ENCODE measurements around the gene NLGN1. TPM values are rescaled to one million over a fixed set of nuclear protein-coding genes. Genes with fewer than 3 reads are reported as not detected.

Gene NLGN1
- total and polyA plus RNA-seq, 2 of the 13 experiments (the other 11 are each of a cell fraction or from before 2014, with no cell fraction given) = not detected

- TF ChIP-seq ZNF17 (CRISPR knock-in tag; IDR thresholded peaks at IDR 0.05) = no peak
- TF ChIP-seq IRF2 (CRISPR knock-in tag; IDR thresholded peaks at IDR 0.05) = no peak
- no peak for TF ChIP-seq ZSCAN31 (CRISPR knock-in tag; IDR thresholded peaks at IDR 0.05; ENCODE audit: low read depth)
- no peak for TF ChIP-seq ZNF644 (CRISPR knock-in tag; IDR thresholded peaks at IDR 0.05; ENCODE audit: low read depth)
- TF ChIP-seq HOXD1 (CRISPR knock-in tag; IDR thresholded peaks at IDR 0.05) = no peak
- no peak for TF ChIP-seq ZNF605 (CRISPR knock-in tag; IDR thresholded peaks at IDR 0.05)
- no peak for TF ChIP-seq MEIS2 (CRISPR knock-in tag; IDR thresholded peaks at IDR 0.05)
- no peak for TF ChIP-seq ATF7-NPFF (CRISPR knock-in tag; IDR thresholded peaks at IDR 0.05; ENCODE audit: low read depth)
- no peak for TF ChIP-seq DMTF1 (CRISPR knock-in tag; IDR thresholded peaks at IDR 0.05)
Observed at GRCh38 chr3:173841334-173841733, 443.8 kb downstream of the NLGN1 start (continued).

DNA sequence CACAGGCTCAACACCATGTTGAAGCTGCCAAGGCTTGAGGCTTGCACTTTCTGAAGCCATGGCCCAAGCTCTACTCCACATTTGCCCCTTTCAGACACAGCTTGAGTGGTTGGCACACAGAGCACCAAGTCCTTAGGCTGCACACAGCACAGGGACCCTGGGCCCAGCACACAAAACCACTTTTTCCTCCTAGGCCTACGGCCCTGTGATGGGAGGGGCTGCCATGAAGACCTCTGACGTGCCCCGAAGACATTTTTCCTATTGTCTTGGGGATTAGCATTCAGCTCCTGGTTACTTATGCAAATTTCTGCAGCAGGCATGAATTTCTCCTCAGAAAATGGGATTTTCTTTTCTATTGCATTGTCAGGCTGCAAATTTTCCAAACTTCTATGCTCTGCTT, 445.5 kb downstream of the NLGN1 start:
- BruUV-seq (replicated peaks) = no TSS peak
- no peaks in the 10 kb centered on the region for H3K27me3 ChIP-seq (ENCODE audit: control insufficient read depth in 1 of 2, insufficient read depth in 2 of 2, low read length in 2 of 2)
- WGBS (ENCODE audit: low lambda C conversion rate) = 13% methylated on average over 2 of the region's 3 CpGs
- POLR2A ChIA-PET = no interaction called here
- H3K9me3 ChIP-seq (ENCODE audit: low read length) = no peaks in the 10 kb centered on the region
- in situ Hi-C loops (cut with HindIII; ENCODE audit: extremely low pct_ligation_motif_present, low pct_unique_long_range_greater_than_20kb) (no loop called here), intact Hi-C loops (cut with micrococcal nuclease; ENCODE audit: unreplicated experiment) (no loop called here)
- no peak overlapping the region for H3K9ac ChIP-seq (ENCODE audit: insufficient read depth, low read depth, low read length)
- CTCF ChIA-PET (ENCODE audit: low intra/inter-chr PET ratio, low total read pairs) = no interaction called here
- no peak overlapping the region for H3K4me2 ChIP-seq (ENCODE audit: low read depth, low read length)
- ATAC-seq (no peak), DNase-seq (ENCODE audit: low spot score) (no peak), FAIRE-seq (no peak)
- no peak for TF ChIP-seq CENPBD1 (CRISPR knock-in tag; IDR thresholded peaks at IDR 0.05; ENCODE audit: borderline replicate concordance, low read depth)
- no peak for TF ChIP-seq PBX3 (CRISPR knock-in tag; IDR thresholded peaks at IDR 0.05; ENCODE audit: borderline replicate concordance)
- TF ChIP-seq ZFYVE20 (CRISPR knock-in tag; IDR thresholded peaks at IDR 0.05; ENCODE audit: borderline replicate concordance, low read depth) = no peak
- TF ChIP-seq IKZF1 (IDR thresholded peaks at IDR 0.05) = no peak
- no peak for TF ChIP-seq ZNF232 (CRISPR knock-in tag; IDR thresholded peaks at IDR 0.05; ENCODE audit: borderline replicate concordance)
- no peak for TF ChIP-seq MAFK (conservative IDR thresholded peaks at IDR 0.05 in 1 of 2, IDR thresholded peaks at IDR 0.05 in 1 of 2; ENCODE audit: low read length in 2 of 2)
- TF ChIP-seq GABPA (IDR thresholded peaks at IDR 0.05; ENCODE audit: low read depth, low read length) = no peak
- TF ChIP-seq GABPA (CRISPR knock-in tag; IDR thresholded peaks at IDR 0.05; ENCODE audit: low read depth) = no peak
- no peak overlapping the region for H3K4me3 ChIP-seq (replicated peaks in 1 of 3; ENCODE audit: insufficient read depth in 1 of 3, low read depth in 2 of 3, low read length in 3 of 3)
- no peaks in the 10 kb centered on the region for H4K20me1 ChIP-seq (ENCODE audit: insufficient read depth, low read length)
- H3K36me3 ChIP-seq (replicated peaks in 1 of 2; ENCODE audit: control insufficient read depth in 1 of 2, insufficient read depth in 2 of 2, low read length in 2 of 2) = no peaks in the 10 kb centered on the region
- H2AFZ ChIP-seq (ENCODE audit: low read length) = no peak overlapping the region
- H3K27ac ChIP-seq (ENCODE audit: extremely low read length, insufficient read depth, low read length) = no peak overlapping the region
- no peaks in the 10 kb centered on the region for H3K79me2 ChIP-seq (ENCODE audit: insufficient read depth, low read length)
- no peaks in the 10 kb centered on the region for H3K4me1 ChIP-seq (ENCODE audit: insufficient read depth, low read length)
